CD4-positive, alpha-beta T cell (primary cell): ENCODE results near the gene COX4I2. TPM values are rescaled to one million over a fixed set of nuclear protein-coding genes. Genes with fewer than 3 reads are reported as not detected.
"Not testable (repeated sequence)": the region's sequence is repeated elsewhere in the genome, so short reads cannot be mapped to it uniquely, and the experiment has no call there.

Source experiments
- ATAC-seq: fragments of 200-7000 bp; cut with Tn5 transposase; one replicate; pipeline ENCODE4 v1.10.0; 2022; ENCODE audit warnings: mild to moderate bottlenecking; ENCODE audit not compliant: poor library complexity
- CTCF ChIA-PET: fragments of 350-600 bp; sonication (Branson Sonifier 250); formaldehyde crosslinking; loops from one replicate; lab custom pipeline; 2021; ENCODE audit warnings: antibody characterized with exemption, inconsistent platforms; lab: Charles Lee
- POLR2A ChIA-PET: fragments of 350-600 bp; sonication (Branson Sonifier 250); formaldehyde crosslinking; loops from one replicate; lab custom pipeline; 2021; ENCODE audit warnings: antibody characterized with exemption, inconsistent platforms; lab: Charles Lee
- DNase-seq, 14 experiments: peaks; one replicate each; pipeline ENCODE4 v3.0.0-alpha.2; 2013 to 2020; ENCODE audit warnings: mixed read lengths in 2 of 14
- H3K27ac ChIP-seq, 2 donors: one replicate each; pipeline versions ENCODE4 v1.5.1 to v1.7.0; 2013; ENCODE audit warnings: low read length in 2 of 2, low read depth in 1 of 2, mild to moderate bottlenecking in 1 of 2
- H3K27me3 ChIP-seq, 2 experiments: 1 replicate in 1 of 2; 2 replicates in 1 of 2; pipeline versions ENCODE4 v1.6.1 to v1.7.0; 2013; ENCODE audit warnings: low read length in 2 of 2, control low read depth in 1 of 2, mild to moderate bottlenecking in 1 of 2, moderate library complexity in 1 of 2; ENCODE audit not compliant: insufficient read depth in 2 of 2, control insufficient read depth in 1 of 2
- H3K36me3 ChIP-seq: one replicate; pipeline ENCODE4 v1.6.1; 2013; ENCODE audit warnings: low read length, control low read depth; ENCODE audit not compliant: insufficient read depth
- H3K4me1 ChIP-seq: one replicate; pipeline ENCODE4 v1.6.1; 2013; ENCODE audit warnings: low read length, control low read depth; ENCODE audit not compliant: insufficient read depth
- H3K4me3 ChIP-seq: one replicate; pipeline ENCODE4 v1.5.1; 2013; ENCODE audit warnings: mild to moderate bottlenecking, low read length, moderate library complexity
- H3K9me3 ChIP-seq, 2 experiments: 1 replicate in 1 of 2; 2 replicates in 1 of 2; pipeline versions ENCODE4 v1.6.1 to v1.7.0; 2013; ENCODE audit warnings: low read length in 2 of 2, mild to moderate bottlenecking in 2 of 2, control low read depth in 1 of 2, moderate library complexity in 1 of 2; ENCODE audit not compliant: control insufficient read depth in 1 of 2, insufficient read depth in 1 of 2
- H3K27ac Mint-ChIP-seq: one replicate; pipeline ENCODE4 v1.8.0; 2020; ENCODE audit warnings: mixed read lengths
- H3K27me3 Mint-ChIP-seq: one replicate; pipeline ENCODE4 v1.8.0; 2021; ENCODE audit warnings: mixed read lengths
- H3K36me3 Mint-ChIP-seq: one replicate; pipeline ENCODE4 v1.8.0; 2021; ENCODE audit warnings: low read depth, mixed read lengths
- H3K4me1 Mint-ChIP-seq: one replicate; pipeline ENCODE4 v1.8.0; 2021; ENCODE audit warnings: low read depth, mixed read lengths
- H3K4me3 Mint-ChIP-seq: one replicate; pipeline ENCODE4 v1.8.0; 2020; ENCODE audit warnings: mild to moderate bottlenecking, mixed read lengths
- H3K9me3 Mint-ChIP-seq: one replicate; pipeline ENCODE4 v1.8.0; 2020; ENCODE audit warnings: mixed read lengths
- CTCF ChIP-seq: fragments of 200-600 bp; IDR thresholded peaks from one replicate; pipeline ENCODE4 v1.8.0; 2022; ENCODE audit warnings: antibody characterized with exemption, mild to moderate bottlenecking
- intact Hi-C, 2 experiments: fragments of 100-400 bp; cut with DNase I in 1 of 2; cut with micrococcal nuclease in 1 of 2; formaldehyde crosslinking; loops; one replicate each; pipeline versions ENCODE4 v1.15.1 to v1.9.0; 2023 to 2025; cut with DNase I, micrococcal nuclease
- total RNA-seq, 174 experiments: library from RNA in 2 of 174; stranded (reverse) in 2 of 174; gene quantifications; one replicate each; pipeline ENCODE4 v1.2.3 and lab custom pipeline; 2021 to 2026

Gene COX4I2
- total RNA-seq, 2 experiments from 2014 or later: not detected

DNA sequence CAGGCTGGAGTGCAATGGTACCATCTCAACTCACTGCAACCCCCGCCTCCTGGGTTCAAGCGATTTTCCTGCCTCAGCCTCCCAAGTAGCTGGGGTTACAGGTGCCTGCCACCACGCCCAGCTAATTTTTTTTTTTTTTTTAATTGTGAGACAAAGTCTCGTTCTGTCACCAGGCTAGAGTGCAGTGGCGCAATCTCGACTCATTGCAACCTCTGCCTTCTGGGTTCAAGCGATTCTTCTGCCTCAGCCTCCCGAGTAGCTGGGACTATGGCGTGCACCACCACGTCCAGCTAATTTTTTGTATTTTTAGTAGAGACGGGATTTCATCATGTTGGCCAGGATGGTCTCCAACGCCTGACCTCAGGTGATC is 25.5 kb upstream of the COX4I2 start:
- ChIA-PET POLR2A (interaction anchor here (0.7 to 4.0 kb wide), 8 partner anchors 8 to 111 kb away, joined by 3 to 41 read pairs (median 10); partner anchors contain the start of gene ID1), CTCF (interaction anchor here (1.2 to 8.9 kb wide), 29 partner anchors 9 to 152 kb away, joined by 3 to 347 read pairs (median 8); partner anchors contain the start of genes BCL2L1, HM13 and ID1)
- H3K27ac Mint-ChIP-seq, H3K4me3 Mint-ChIP-seq, DNase-seq, H3K4me1 ChIP-seq, H3K9me3 Mint-ChIP-seq, ATAC-seq, H3K36me3 Mint-ChIP-seq, H3K27ac ChIP-seq, H3K4me1 Mint-ChIP-seq, H3K9me3 ChIP-seq, H3K4me3 ChIP-seq, H3K36me3 ChIP-seq: not testable (repeated sequence)
- intact Hi-C loops: loop anchor here in 1 of 2 experiments (1.0 to 5.0 kb wide), 3 partner anchors 43 to 150 kb away; partner anchors contain the start of gene HM13
- H3K27me3 ChIP-seq: peaks cover 17 to 23% of the 10 kb centered on the region in 2 experiments
- peaks cover 33% of the 10 kb centered on the region for H3K27me3 Mint-ChIP-seq

DNA sequence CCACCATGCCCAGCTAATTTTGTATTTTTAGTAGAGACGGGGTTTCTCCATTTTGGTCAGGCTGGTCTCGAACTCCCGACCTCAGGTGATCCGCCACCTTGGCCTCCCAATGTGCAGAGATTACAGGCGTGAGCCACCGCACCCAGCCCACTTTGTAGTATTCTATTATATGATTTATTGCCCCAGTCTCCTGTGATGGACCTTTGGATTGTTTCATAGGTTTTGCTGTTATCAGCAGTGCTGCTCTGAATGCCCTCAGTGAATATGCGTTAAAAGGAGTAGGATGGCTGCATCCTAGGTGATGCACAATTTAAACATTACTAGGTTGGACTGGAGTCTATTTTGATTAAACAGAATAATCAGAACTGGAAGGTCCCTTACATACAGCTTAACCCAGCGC is 22.3 kb upstream of the COX4I2 start:
- ATAC-seq (no peak), DNase-seq (no peak)
- Histone ChIP-seq H3K27me3 (peaks cover 0 to 3% of the 10 kb centered on the region in 2 experiments), H3K9me3 (no peaks in the 10 kb centered on the region), H3K27ac (no peak overlapping the region), H3K4me3 (no peak overlapping the region), H3K4me1 (peaks cover 4% of the 10 kb centered on the region), H3K36me3 (no peaks in the 10 kb centered on the region)
- H3K36me3 Mint-ChIP-seq: no peaks in the 10 kb centered on the region
- intact Hi-C loops: no loop called here
- H3K4me1 Mint-ChIP-seq: no peaks in the 10 kb centered on the region
- no peaks in the 10 kb centered on the region for H3K9me3 Mint-ChIP-seq
- no peak for TF ChIP-seq CTCF
- POLR2A ChIA-PET: no interaction called here
- CTCF ChIA-PET: interaction anchor here (8.9 kb wide), 1 partner anchor 45 kb away, joined by 347 read pairs; no protein-coding TSS in a partner anchor
- no peak overlapping the region for H3K27ac Mint-ChIP-seq
- H3K4me3 Mint-ChIP-seq: no peak overlapping the region
- H3K27me3 Mint-ChIP-seq: peaks cover 15% of the 10 kb centered on the region

- no peaks in the 10 kb centered on the region for H3K9me3 ChIP-seq
- no peak overlapping the region for H3K4me3 ChIP-seq
- H3K9me3 Mint-ChIP-seq: no peaks in the 10 kb centered on the region
- no peaks in the 10 kb centered on the region for H3K4me1 Mint-ChIP-seq
- H3K27me3 Mint-ChIP-seq: peaks cover 9% of the 10 kb centered on the region
- H3K4me1 ChIP-seq: peaks cover 2% of the 10 kb centered on the region
- POLR2A ChIA-PET: no interaction called here
- no peak overlapping the region for H3K4me3 Mint-ChIP-seq
- CTCF ChIA-PET: interaction anchor here (1.0 kb wide), 1 partner anchor 60 kb away, joined by 5 read pairs; no protein-coding TSS in a partner anchor
- TF ChIP-seq CTCF: no peak
- no peaks in the 10 kb centered on the region for H3K36me3 ChIP-seq
- intact Hi-C loops: no loop called here
- no peak overlapping the region for H3K27ac ChIP-seq
- no peak overlapping the region for H3K27ac Mint-ChIP-seq
- no peak for ATAC-seq
- DNase-seq: peak in 2 of 14 experiments; percentile 29 to 38
- no peaks in the 10 kb centered on the region for H3K27me3 ChIP-seq
- H3K36me3 Mint-ChIP-seq: no peaks in the 10 kb centered on the region
These were observed 20.1 kb upstream of the COX4I2 start for GRCh38 chr20:31617432-31618104.
